A673 (cell line): Measurements from ENCODE around the gene IGLL1.

Experiments used
- EZH2 ChIP-seq: fragments of 200-600 bp; sonication (generic); IDR thresholded peaks from 2 replicates; pipeline ENCODE4 v1.6.1; 2017; ENCODE audit warnings: borderline replicate concordance, low read depth, mild to moderate bottlenecking, mixed read lengths, antibody characterized with exemption, low read length; ENCODE audit not compliant: poor library complexity, severe bottlenecking
- TF ChIP-seq, protein P1 (sequence below): fragments of 300-800, 200-600 bp; sonication (generic); conservative IDR thresholded peaks from 2 replicates; pipeline ENCODE4 v1.5.1; 2017; ENCODE audit warnings: low read depth, mild to moderate bottlenecking, antibody characterized with exemption, low read length, moderate library complexity, mixed read lengths

DNA sequence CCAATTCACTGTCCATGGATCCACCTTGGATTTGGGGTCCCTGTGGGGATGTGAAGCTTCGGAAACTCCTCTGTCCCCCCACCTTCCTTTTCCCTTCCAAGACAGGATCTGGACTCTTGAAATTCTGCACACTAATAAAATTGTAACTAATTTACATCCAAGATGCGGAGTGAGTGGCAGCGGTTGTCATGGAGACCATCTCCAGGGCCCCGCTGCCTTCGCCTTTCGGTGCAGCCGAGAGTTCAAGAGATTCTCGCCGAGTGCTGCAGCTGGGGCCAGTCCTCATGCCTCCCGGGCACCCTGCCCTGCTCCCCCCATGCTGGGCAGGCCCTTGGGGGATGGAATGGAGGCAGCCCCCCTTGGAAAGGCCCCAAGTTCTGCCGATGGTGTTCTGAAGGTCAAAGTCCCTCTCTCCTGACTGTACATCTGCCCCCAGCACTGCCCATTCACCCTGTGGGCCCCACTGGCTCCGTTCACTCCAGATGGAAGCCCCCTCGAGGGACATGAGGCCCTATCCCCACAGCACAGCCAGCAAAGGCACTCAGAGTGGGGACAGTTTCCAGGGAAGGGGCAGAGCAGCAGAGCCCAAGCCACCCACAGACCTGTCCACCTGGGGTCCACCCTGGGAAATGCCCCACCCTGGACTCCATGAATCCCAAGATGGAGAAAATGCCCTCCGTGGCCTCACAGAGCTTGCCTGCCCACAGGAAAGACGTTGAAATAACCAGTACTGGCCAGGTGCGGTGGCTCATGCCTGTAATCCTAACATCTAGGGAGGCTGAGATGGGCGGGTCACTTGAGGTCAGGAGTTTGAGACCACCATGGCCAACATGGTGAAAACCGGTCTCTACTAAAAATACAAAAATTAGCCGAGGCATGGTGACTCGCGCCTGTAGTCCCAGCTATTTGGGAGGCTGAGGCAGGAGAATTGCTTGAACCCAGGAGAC lies 25.9 kb downstream of the IGLL1 start:
- TF ChIP-seq, protein P1, sequence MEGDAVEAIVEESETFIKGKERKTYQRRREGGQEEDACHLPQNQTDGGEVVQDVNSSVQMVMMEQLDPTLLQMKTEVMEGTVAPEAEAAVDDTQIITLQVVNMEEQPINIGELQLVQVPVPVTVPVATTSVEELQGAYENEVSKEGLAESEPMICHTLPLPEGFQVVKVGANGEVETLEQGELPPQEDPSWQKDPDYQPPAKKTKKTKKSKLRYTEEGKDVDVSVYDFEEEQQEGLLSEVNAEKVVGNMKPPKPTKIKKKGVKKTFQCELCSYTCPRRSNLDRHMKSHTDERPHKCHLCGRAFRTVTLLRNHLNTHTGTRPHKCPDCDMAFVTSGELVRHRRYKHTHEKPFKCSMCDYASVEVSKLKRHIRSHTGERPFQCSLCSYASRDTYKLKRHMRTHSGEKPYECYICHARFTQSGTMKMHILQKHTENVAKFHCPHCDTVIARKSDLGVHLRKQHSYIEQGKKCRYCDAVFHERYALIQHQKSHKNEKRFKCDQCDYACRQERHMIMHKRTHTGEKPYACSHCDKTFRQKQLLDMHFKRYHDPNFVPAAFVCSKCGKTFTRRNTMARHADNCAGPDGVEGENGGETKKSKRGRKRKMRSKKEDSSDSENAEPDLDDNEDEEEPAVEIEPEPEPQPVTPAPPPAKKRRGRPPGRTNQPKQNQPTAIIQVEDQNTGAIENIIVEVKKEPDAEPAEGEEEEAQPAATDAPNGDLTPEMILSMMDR: no peak
- no peak for TF ChIP-seq EZH2
